ENCODE data around the gene SEC14L6.

- TF ChIP-seq, protein P1, sequence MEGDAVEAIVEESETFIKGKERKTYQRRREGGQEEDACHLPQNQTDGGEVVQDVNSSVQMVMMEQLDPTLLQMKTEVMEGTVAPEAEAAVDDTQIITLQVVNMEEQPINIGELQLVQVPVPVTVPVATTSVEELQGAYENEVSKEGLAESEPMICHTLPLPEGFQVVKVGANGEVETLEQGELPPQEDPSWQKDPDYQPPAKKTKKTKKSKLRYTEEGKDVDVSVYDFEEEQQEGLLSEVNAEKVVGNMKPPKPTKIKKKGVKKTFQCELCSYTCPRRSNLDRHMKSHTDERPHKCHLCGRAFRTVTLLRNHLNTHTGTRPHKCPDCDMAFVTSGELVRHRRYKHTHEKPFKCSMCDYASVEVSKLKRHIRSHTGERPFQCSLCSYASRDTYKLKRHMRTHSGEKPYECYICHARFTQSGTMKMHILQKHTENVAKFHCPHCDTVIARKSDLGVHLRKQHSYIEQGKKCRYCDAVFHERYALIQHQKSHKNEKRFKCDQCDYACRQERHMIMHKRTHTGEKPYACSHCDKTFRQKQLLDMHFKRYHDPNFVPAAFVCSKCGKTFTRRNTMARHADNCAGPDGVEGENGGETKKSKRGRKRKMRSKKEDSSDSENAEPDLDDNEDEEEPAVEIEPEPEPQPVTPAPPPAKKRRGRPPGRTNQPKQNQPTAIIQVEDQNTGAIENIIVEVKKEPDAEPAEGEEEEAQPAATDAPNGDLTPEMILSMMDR (IDR thresholded peaks at IDR 0.05) = no peak
- TF ChIP-seq POLR2AphosphoS5 (IDR thresholded peaks at IDR 0.05) (no peak), POLR2A (IDR thresholded peaks at IDR 0.05; ENCODE audit: low read depth) (no peak)
Observed at GRCh38 chr22:30572840-30573593, 26.5 kb upstream of the SEC14L6 start.

Measured in esophagus muscularis mucosa (tissue), 3 donors.